GM19324 (cell line): Measurements from ENCODE around the gene GRK3.

Experiments
- ATAC-seq: cut with Tn5 transposase; IDR thresholded peaks from one replicate; pipeline ENCODE4 v1.9.1; 2021; ENCODE audit warnings: mild to moderate bottlenecking, moderate library complexity; ENCODE audit not compliant: unreplicated experiment, low FRiP score

Gene GRK3

GRCh38 chr22:25775531-25775930, 211.1 kb downstream of the GRK3 start:
- no peak for ATAC-seq

GRCh38 chr22:25777411-25777810, 212.9 kb downstream of the GRK3 start:
- no peak for ATAC-seq

GRCh38 chr22:25777870-25778269, 213.4 kb downstream of the GRK3 start:
- no peak for ATAC-seq
